ENCODE data around the gene DAAM2. TPM values are rescaled to one million over a fixed set of nuclear protein-coding genes. Genes with fewer than 3 reads are reported as not detected.

Gene DAAM2
- polyA plus RNA-seq, 4 donors: 22.7 to 27.7 (median 26.0) TPM

DNA sequence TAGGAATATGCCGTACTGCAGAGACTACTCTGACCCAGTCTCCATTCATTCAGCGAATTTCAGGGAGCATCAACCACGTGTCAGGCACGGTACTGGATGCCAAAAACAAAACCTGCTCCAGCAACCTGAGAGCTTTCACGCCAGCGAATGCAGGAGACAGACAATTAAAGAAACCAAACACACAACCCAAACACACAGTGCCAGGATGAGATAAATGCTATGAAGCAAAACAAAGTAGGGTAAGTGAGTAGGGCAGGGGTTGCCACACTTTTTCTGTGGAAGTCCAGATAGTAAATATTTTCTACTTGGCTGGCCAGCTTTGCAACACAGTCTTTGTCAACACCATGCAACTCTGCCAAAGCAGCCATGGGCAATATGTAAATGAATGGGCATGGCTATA, 132.1 kb downstream of the DAAM2 start:
- DNase-seq (ENCODE audit: low read depth in 4 of 4, low spot score in 3 of 4): no peak

- DNase-seq (ENCODE audit: low read depth in 4 of 4, low spot score in 3 of 4): no peak
These were observed 133.2 kb downstream of the DAAM2 start for GRCh38 chr6:39925191-39925930.

DNA sequence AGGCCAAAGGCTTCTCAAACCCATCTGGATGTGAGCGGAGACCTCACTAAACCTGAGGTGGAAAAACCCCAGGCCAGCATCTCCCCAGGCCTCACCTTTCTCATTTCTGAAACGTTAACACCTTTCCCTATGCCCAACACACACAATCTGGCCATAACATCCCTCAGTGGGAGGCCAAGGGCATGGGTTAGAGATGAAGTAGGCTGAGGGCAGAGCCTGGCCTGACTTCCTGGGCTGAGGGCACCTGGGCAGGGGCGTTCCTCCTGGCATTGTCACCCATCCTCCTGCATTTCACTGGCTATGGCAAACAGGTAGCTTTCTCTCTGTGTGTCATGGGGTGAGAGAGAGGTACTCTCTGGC, 133.7 kb downstream of the DAAM2 start:
- DNase-seq (ENCODE audit: low read depth in 4 of 4, low spot score in 3 of 4): no peak

DNA sequence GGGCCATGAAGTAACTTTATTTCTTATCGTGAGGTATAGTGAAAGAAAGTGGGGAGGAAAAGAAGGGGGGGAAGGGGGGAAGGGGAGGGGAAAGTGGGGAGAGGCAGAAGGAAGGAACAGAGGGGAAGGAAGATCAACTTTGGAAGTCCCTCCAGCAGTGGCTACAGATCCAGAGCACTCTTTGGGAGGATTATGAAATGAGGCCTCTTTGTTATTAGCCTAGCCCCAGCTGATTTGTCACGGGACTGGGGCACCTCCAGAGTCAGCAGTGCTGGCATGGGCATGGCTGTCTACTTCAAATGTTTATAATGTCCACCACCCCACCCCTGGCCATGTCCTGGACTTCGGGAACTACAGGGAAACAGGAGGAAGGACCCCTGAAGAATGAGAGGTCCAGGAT, 134.5 kb downstream of the DAAM2 start:
- no peak for DNase-seq (ENCODE audit: low read depth in 4 of 4, low spot score in 3 of 4)

DNA sequence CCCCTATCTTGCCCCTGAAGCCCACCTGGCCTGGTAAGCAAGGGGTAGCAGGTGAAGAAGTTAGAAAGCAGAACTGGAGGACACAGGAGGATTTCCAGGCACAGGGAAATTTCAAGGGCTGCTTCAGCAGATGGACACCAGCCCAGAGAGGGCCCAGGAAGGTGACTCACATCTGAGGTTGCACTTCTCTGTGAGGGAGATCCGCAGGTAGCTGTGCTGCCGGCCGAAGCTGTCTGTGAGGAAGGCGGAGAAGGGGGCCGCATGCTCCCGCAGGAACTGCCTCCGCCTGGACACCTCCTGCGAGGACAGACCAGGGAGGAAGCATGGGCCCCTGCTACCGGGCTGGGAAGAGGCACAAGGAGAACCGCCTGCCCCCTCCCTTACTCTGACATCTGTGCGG, 135.0 kb downstream of the DAAM2 start:
- no peak for DNase-seq (ENCODE audit: low read depth in 4 of 4, low spot score in 3 of 4)

DNA sequence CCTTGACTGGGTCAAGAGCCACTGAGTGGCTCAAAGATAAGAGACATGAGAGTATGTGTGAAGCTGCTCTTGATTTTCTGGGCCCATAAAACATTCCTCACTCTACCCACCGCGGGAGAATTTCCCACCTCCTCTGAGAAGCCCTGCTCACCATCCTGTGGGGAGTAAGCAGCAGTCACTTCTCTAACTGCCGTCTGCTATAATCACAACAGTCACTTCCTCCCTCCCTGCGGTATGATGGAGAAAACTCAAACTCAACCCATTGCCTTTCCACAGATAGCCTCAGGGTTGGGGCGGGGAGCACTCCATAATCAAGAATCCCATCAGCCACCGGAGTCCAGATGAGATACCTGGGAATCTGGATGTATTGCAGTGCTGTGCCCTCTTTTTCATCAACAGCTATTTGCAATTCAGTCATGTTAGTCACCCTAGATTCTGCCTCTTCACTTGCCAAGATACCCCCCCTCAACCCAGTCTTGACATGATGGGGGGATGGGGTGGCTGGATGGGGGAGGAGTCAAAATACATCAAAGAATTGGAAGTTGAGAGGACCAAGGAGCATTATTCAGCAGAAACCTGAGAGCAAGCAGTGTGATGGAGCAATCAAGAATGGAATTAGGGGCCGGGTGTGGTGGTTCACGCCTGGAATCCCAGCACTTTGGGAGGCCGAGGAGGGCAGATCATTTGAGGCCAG, 137.0 kb downstream of the DAAM2 start:
- no peak for DNase-seq (ENCODE audit: low read depth in 4 of 4, low spot score in 3 of 4)

- DNase-seq (ENCODE audit: low read depth in 4 of 4, low spot score in 3 of 4): no peak
These were observed 137.7 kb downstream of the DAAM2 start for GRCh38 chr6:39929733-39930461.

- DNase-seq (ENCODE audit: low read depth in 4 of 4, low spot score in 3 of 4): no peak
These were observed 138.4 kb downstream of the DAAM2 start for GRCh38 chr6:39930540-39930939.

- no peak for DNase-seq (ENCODE audit: low read depth in 4 of 4, low spot score in 3 of 4)
These were observed 139.4 kb downstream of the DAAM2 start for GRCh38 chr6:39931607-39932006.

GRCh38 chr6:39932386-39932910, 140.3 kb downstream of the DAAM2 start:
- DNase-seq (ENCODE audit: low read depth in 4 of 4, low spot score in 3 of 4): no peak

DNA sequence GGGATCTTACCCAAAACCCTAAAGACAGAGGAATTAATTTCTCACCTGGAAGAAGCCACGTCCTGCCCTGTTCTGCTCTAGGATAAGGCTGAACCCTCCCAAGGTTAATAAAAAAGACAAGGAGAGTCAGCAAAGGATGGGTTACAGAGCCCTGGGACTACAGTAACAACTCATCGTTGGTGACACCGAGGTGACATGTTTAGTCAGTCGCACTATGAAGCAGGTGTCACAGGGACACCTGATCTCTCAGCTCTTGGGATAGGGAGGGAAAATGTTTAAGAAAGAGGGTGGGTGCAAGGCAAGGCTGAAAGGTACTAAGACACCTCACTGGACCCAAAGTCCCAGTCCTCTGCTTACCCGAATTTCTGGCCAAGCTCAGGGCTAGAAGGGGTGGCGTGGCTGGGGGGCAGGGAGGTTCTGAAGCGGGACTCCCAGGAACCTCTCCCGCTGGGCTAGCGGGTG, 141.5 kb downstream of the DAAM2 start:
- no peak for DNase-seq (ENCODE audit: low read depth in 4 of 4, low spot score in 3 of 4)

- peak; percentile 29 to 41 (median 38) for DNase-seq (ENCODE audit: low read depth in 4 of 4, low spot score in 3 of 4)
These were observed 142.1 kb downstream of the DAAM2 start, which contains the start of gene MOCS1 for GRCh38 chr6:39934131-39934757. Gene MOCS1 (minus strand): TSS chr6:39934462. CDS start chr6:39934417, 45 bp downstream.

GRCh38 chr6:39935241-39935640, 143.1 kb downstream of the DAAM2 start:
- DNase-seq (ENCODE audit: low read depth in 4 of 4, low spot score in 3 of 4): no peak

- DNase-seq (ENCODE audit: low read depth in 4 of 4, low spot score in 3 of 4): no peak
These were observed 144.7 kb downstream of the DAAM2 start for GRCh38 chr6:39936857-39937256.

GRCh38 chr6:39937686-39938333, 145.6 kb downstream of the DAAM2 start:
- DNase-seq (ENCODE audit: low read depth in 4 of 4, low spot score in 3 of 4): no peak

- no peak for DNase-seq (ENCODE audit: low read depth in 4 of 4, low spot score in 3 of 4)
These were observed 146.8 kb downstream of the DAAM2 start for GRCh38 chr6:39938773-39939654.

DNA sequence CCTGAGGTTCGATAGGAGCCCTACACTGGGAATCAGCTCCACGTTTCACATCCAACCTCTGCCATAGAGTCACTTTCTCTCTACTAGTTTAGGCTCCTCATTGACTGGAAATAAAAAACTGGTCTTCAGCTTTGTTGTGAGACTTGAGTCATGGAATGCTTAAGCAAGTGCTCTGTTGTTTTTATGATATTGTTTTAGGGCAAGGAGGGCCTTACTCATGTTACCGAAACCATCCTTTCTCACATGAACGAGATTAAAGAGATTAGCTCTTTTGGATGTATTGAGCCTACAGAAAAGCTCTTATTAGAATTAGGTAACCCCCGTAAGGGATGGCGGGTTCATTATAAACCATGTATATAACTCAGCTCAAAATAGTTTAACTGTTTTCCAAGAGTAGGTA, 149.0 kb downstream of the DAAM2 start:
- DNase-seq (ENCODE audit: low read depth in 4 of 4, low spot score in 3 of 4): no peak

- no peak for DNase-seq (ENCODE audit: low read depth in 4 of 4, low spot score in 3 of 4)
These were observed 149.6 kb downstream of the DAAM2 start for GRCh38 chr6:39941820-39942219.

GRCh38 chr6:39942903-39943580, 150.9 kb downstream of the DAAM2 start:
- no peak for DNase-seq (ENCODE audit: low read depth in 4 of 4, low spot score in 3 of 4)

Data from right renal pelvis (tissue), 4 donors.